Stomach (tissue), 9 donors: ENCODE data around the gene UBXN7. TPM values are rescaled to one million over a fixed set of nuclear protein-coding genes. Genes with fewer than 3 reads are reported as not detected.

Source experiments
- DNase-seq, 2 donors: peaks; one replicate each; pipeline versions ENCODE4 v3.0.0 to v3.0.0-alpha.2; 2013 to 2019
- H3K27ac ChIP-seq, 5 donors: fragments of 200-600 bp in 4 of 5; sonication (generic) in 4 of 5; one replicate each; pipeline ENCODE4 v1.5.1; 2013 to 2019; ENCODE audit warnings: mild to moderate bottlenecking in 1 of 5, moderate library complexity in 1 of 5
- H3K27me3 ChIP-seq, 3 donors: fragments of 200-600 bp; sonication (generic); one replicate each; pipeline ENCODE4 v1.5.1; 2017 to 2019; ENCODE audit warnings: mixed run types in 1 of 3
- H3K36me3 ChIP-seq, 4 donors: fragments of 200-600 bp; sonication (generic); 1 replicate in 3 of 4; 2 replicates in 1 of 4; pipeline ENCODE4 v1.5.1; 2016 to 2019
- H3K4me1 ChIP-seq, 4 donors: fragments of 200-600 bp; sonication (generic); one replicate each; pipeline ENCODE4 v1.5.1; 2016 to 2019
- H3K4me3 ChIP-seq, 4 donors: fragments of 200-600 bp; sonication (generic) in 3 of 4; one replicate each; pipeline ENCODE4 v1.5.1; 2016 to 2019; ENCODE audit warnings: mild to moderate bottlenecking in 1 of 4
- H3K9me3 ChIP-seq, 4 donors: fragments of 200-600 bp; sonication (generic); one replicate each; pipeline ENCODE4 v1.5.1; 2016 to 2019
- CTCF ChIP-seq, 7 experiments: fragments of 450-650 bp in 4 of 7; fragments of 200-600 bp in 3 of 7; sonication (generic) in 3 of 7; IDR thresholded peaks; one replicate each; pipeline ENCODE4 v1.5.1; 2016 to 2019; ENCODE audit warnings: antibody characterized with exemption in 7 of 7, control low read depth in 2 of 7, mild to moderate bottlenecking in 1 of 7
- EP300 ChIP-seq: sonication (generic); formaldehyde crosslinking; IDR thresholded peaks from one replicate; pipeline ENCODE4 v1.6.1; 2017; ENCODE audit warnings: antibody characterized with exemption
- POLR2A ChIP-seq, 4 donors: fragments of 450-650 bp; IDR thresholded peaks; one replicate each; pipeline ENCODE4 v1.6.1; 2016; ENCODE audit warnings: antibody characterized with exemption in 4 of 4, control low read depth in 2 of 4, mild to moderate bottlenecking in 1 of 4, moderate library complexity in 1 of 4
- POLR2AphosphoS5 ChIP-seq, 3 donors: sonication (generic); formaldehyde crosslinking; IDR thresholded peaks; one replicate each; pipeline ENCODE4 v1.6.1; 2016; ENCODE audit warnings: antibody characterized with exemption in 3 of 3
- WGBS, 5 donors: extraction: QIAGEN DNeasy Blood & Tissue Kit in 3 of 5; methylation state at CpG; one replicate each; pipeline versions ENCODE4 v1.1.5 to v1.1.7; 2013 to 2018; 5-methylcytosine and 5-hydroxymethylcytosine counted together
- intact Hi-C: fragments of 100-400 bp; cut with DNase I; formaldehyde crosslinking; loops from one replicate; pipeline ENCODE4 v1.15.1; 2023; ENCODE audit warnings: low total_unique reads
- polyA plus RNA-seq, 3 donors: library from polyadenylated mRNA; stranded (reverse); fragments of 200-250 nt; gene quantifications; one replicate each; pipeline ENCODE4 v1.2.3, GENCODE V29; 2013
- total RNA-seq, 5 donors: library from RNA; depleted of rRNA; stranded (reverse); fragments of >200 nt; gene quantifications; one replicate each; pipeline versions ENCODE4 v1.1.0 to v1.2.3, GENCODE V29; 2014 to 2016
- donor health status: healthy with polysubstance abuse.
- donor health status: Bipolar disorder and iron deficiency.
- donor health status: healthy.

The UBXN7 gene
- total and polyA plus RNA-seq, 8 donors = 2.2 to 39.3 (median 14.4) TPM

GRCh38 chr3:196400331-196400730 lies 31.9 kb downstream of the UBXN7 start:
- no peak for DNase-seq
- TF ChIP-seq CTCF (IDR thresholded peaks at IDR 0.05) (no peak), EP300 (no peak), POLR2AphosphoS5 (IDR thresholded peaks at IDR 0.05) (no peak)
- Histone ChIP-seq H3K4me1 (no peaks in the 10 kb centered on the region), H3K27me3 (no peaks in the 10 kb centered on the region), H3K27ac (no peak overlapping the region), H3K4me3 (no peak overlapping the region), H3K36me3 (peaks cover 0 to 70% (median 65%) of the 10 kb centered on the region in 4 donors), H3K9me3 (no peaks in the 10 kb centered on the region)
- WGBS, 5 donors = 80 to 90% (median 85%) methylated on average over 6 of the region's 6 CpGs
- intact Hi-C loops = no loop called here

- Histone ChIP-seq H3K9me3 (no peaks in the 10 kb centered on the region), H3K27me3 (no peaks in the 10 kb centered on the region), H3K27ac (no peak overlapping the region), H3K4me1 (no peaks in the 10 kb centered on the region), H3K4me3 (no peak overlapping the region), H3K36me3 (peaks cover 0 to 69% (median 61%) of the 10 kb centered on the region in 4 donors)
- DNase-seq = no peak
- 62 to 90% (median 74%) methylated on average over 3 of the region's 3 CpGs for WGBS, 5 donors
- intact Hi-C loops = no loop called here
- TF ChIP-seq POLR2A (IDR thresholded peaks at IDR 0.05) (no peak), CTCF (IDR thresholded peaks at IDR 0.05) (no peak), EP300 (no peak), POLR2AphosphoS5 (IDR thresholded peaks at IDR 0.05) (no peak)
Observed at GRCh38 chr3:196399485-196399945, 32.7 kb downstream of the UBXN7 start.

- Histone ChIP-seq H3K27me3 (no peaks in the 10 kb centered on the region), H3K36me3 (peaks cover 0 to 66% (median 60%) of the 10 kb centered on the region in 4 donors), H3K4me3 (no peak overlapping the region), H3K9me3 (no peaks in the 10 kb centered on the region), H3K4me1 (no peaks in the 10 kb centered on the region), H3K27ac (no peak overlapping the region)
- DNase-seq = no peak
- 78 to 87% (median 79%) methylated on average over 7 of the region's 7 CpGs for WGBS, 5 donors
- intact Hi-C loops = no loop called here
- no peak for TF ChIP-seq CTCF (IDR thresholded peaks at IDR 0.05)
- no peak for TF ChIP-seq POLR2AphosphoS5 (IDR thresholded peaks at IDR 0.05)
- no peak for TF ChIP-seq POLR2A (IDR thresholded peaks at IDR 0.05)
- TF ChIP-seq EP300 = no peak
Observed at GRCh38 chr3:196398782-196399181, 33.4 kb downstream of the UBXN7 start.

GRCh38 chr3:196397941-196398340 lies 34.3 kb downstream of the UBXN7 start:
- no peaks in the 10 kb centered on the region for H3K4me1 ChIP-seq
- no peak for DNase-seq
- H3K27ac ChIP-seq = no peak overlapping the region
- no peaks in the 10 kb centered on the region for H3K27me3 ChIP-seq
- 66 to 75% (median 68%) methylated on average over 3 of the region's 3 CpGs for WGBS, 5 donors
- intact Hi-C loops = no loop called here
- H3K9me3 ChIP-seq = no peaks in the 10 kb centered on the region
- H3K36me3 ChIP-seq = peaks cover 0 to 71% (median 63%) of the 10 kb centered on the region in 4 donors
- H3K4me3 ChIP-seq = no peak overlapping the region
- no peak for TF ChIP-seq EP300
- TF ChIP-seq POLR2A (IDR thresholded peaks at IDR 0.05) = no peak
- TF ChIP-seq CTCF (IDR thresholded peaks at IDR 0.05) = no peak
- TF ChIP-seq POLR2AphosphoS5 (IDR thresholded peaks at IDR 0.05) = no peak
